Mammary microvascular endothelial cell (primary cell): ENCODE data around the gene DIS3L2. TPM values are rescaled to one million over a fixed set of nuclear protein-coding genes. Genes with fewer than 3 reads are reported as not detected.

Experiments
- total RNA-seq: library from RNA; depleted of rRNA; stranded (reverse); fragments of >200 nt; gene quantifications from 2 replicates; pipeline ENCODE4 v1.2.3, GENCODE V29; 2015

Gene DIS3L2
- total RNA-seq = 17.2 and 18.9 TPM in 2 replicates

GRCh38 chr2:231961349-231962166, at the start of gene DIS3L2:
TSS of gene DIS3L2 (plus strand) at chr2:231961713. CDS start at chr2:232014928, 53,215 bp downstream.

GRCh38 chr2:231926180-231926741, 35.3 kb upstream of the DIS3L2 start, which contains the start of gene NPPC:
TSS of gene NPPC (minus strand) at chr2:231926396. CDS start at chr2:231926249, 147 bp downstream.

GRCh38 chr2:232378735-232379151, 417.2 kb downstream of the DIS3L2 start, which contains the start of gene ALPP:
TSS of gene ALPP (plus strand) at chr2:232378751. CDS start at chr2:232378803, 52 bp downstream.

Other genes starting within 250 kb of the DIS3L2 start
- 44.2 and 49.1 TPM in 2 replicates for gene PDE6D, start 180.4 kb upstream of the DIS3L2 start, total RNA-seq
- 22.3 and 25.9 TPM in 2 replicates for gene COPS7B, start 175.3 kb upstream of the DIS3L2 start, total RNA-seq
- gene NPPC, start 35.3 kb upstream of the DIS3L2 start, total RNA-seq = not detected in 2 replicates